Stimulated activated CD8-positive, alpha-beta memory T cell treated with anti-CD3 and anti-CD28 coated beads, Interleukin-12 subunit alpha, Interleukin-12 subunit beta, amount 100 ng/mL, for 24 hours (primary cell): ENCODE measurements around the gene ZEB2.

Experiments
- DNase-seq: peaks from one replicate; pipeline ENCODE4 v3.0.0-alpha.2; 2020; ENCODE audit errors: extremely low read depth

ZEB2 gene

GRCh38 chr2:144519934-144520731 is at the start of gene ZEB2:
ZEB2 (minus strand) TSS chr2:144520119; CDS start chr2:144517350, 2,769 bp downstream.
- DNase-seq = no peak

- DNase-seq = no peak
Observed at GRCh38 chr2:144567745-144568144, 47.8 kb upstream of the ZEB2 start.

GRCh38 chr2:144566448-144566847 is 46.5 kb upstream of the ZEB2 start:
- DNase-seq = no peak

GRCh38 chr2:144560251-144560650 is 40.3 kb upstream of the ZEB2 start:
- DNase-seq = no peak

- DNase-seq = no peak
Observed at GRCh38 chr2:144559681-144560080, 39.8 kb upstream of the ZEB2 start.

GRCh38 chr2:144559242-144559641 is 39.3 kb upstream of the ZEB2 start:
- no peak for DNase-seq

- no peak for DNase-seq
Observed at GRCh38 chr2:144554492-144555210, 34.7 kb upstream of the ZEB2 start.

GRCh38 chr2:144553379-144553778 is 33.5 kb upstream of the ZEB2 start:
- DNase-seq = no peak

GRCh38 chr2:144552821-144553220 is 32.9 kb upstream of the ZEB2 start:
- no peak for DNase-seq

GRCh38 chr2:144550911-144551310 is 31.0 kb upstream of the ZEB2 start:
- DNase-seq = no peak

GRCh38 chr2:144550084-144550483 is 30.2 kb upstream of the ZEB2 start:
- DNase-seq = no peak

- DNase-seq = no peak
Observed at GRCh38 chr2:144548532-144549191, 28.7 kb upstream of the ZEB2 start.

- no peak for DNase-seq
Observed at GRCh38 chr2:144548088-144548487, 28.2 kb upstream of the ZEB2 start.

- no peak for DNase-seq
Observed at GRCh38 chr2:144547494-144547893, 27.6 kb upstream of the ZEB2 start.

GRCh38 chr2:144546933-144547332 is 27.0 kb upstream of the ZEB2 start:
- DNase-seq = no peak

- DNase-seq = no peak
Observed at GRCh38 chr2:144545787-144546186, 25.9 kb upstream of the ZEB2 start.

GRCh38 chr2:144544053-144544452 is 24.1 kb upstream of the ZEB2 start:
- DNase-seq = no peak

- no peak for DNase-seq
Observed at GRCh38 chr2:144541396-144541795, 21.5 kb upstream of the ZEB2 start.

GRCh38 chr2:144539289-144539782 is 19.4 kb upstream of the ZEB2 start:
- no peak for DNase-seq

GRCh38 chr2:144535300-144535699 is 15.4 kb upstream of the ZEB2 start:
- DNase-seq = no peak

- no peak for DNase-seq
Observed at GRCh38 chr2:144533221-144533620, 13.3 kb upstream of the ZEB2 start.

- no peak for DNase-seq
Observed at GRCh38 chr2:144530596-144530995, 10.7 kb upstream of the ZEB2 start.

- DNase-seq = no peak
Observed at GRCh38 chr2:144529841-144530240, 9.9 kb upstream of the ZEB2 start.
